Measurements from ENCODE around the gene SULF2. TPM values are rescaled to one million over a fixed set of nuclear protein-coding genes. Genes with fewer than 3 reads are reported as not detected.

The SULF2 gene
- total RNA-seq, 1 donor from 2014 or later = 72.9 TPM

GRCh38 chr20:47784599-47785310, 526 bp downstream of the SULF2 start:
- peak in 1 of 2 donors; percentile 58 for DNase-seq (ENCODE audit: low read depth in 2 of 2)

GRCh38 chr20:47783828-47784598, 1.3 kb downstream of the SULF2 start:
- no peak for DNase-seq (ENCODE audit: low read depth in 2 of 2)

- DNase-seq (ENCODE audit: low read depth in 2 of 2) = no peak
Observed at GRCh38 chr20:47782920-47783552, 2.2 kb downstream of the SULF2 start.

- no peak for DNase-seq (ENCODE audit: low read depth in 2 of 2)
Observed at GRCh38 chr20:47782076-47782475, 3.2 kb downstream of the SULF2 start.

GRCh38 chr20:47781632-47782031, 3.6 kb downstream of the SULF2 start:
- no peak for DNase-seq (ENCODE audit: low read depth in 2 of 2)

GRCh38 chr20:47780720-47781389, 4.4 kb downstream of the SULF2 start:
- no peak for DNase-seq (ENCODE audit: low read depth in 2 of 2)

- no peak for DNase-seq (ENCODE audit: low read depth in 2 of 2)
Observed at GRCh38 chr20:47778398-47779354, 6.6 kb downstream of the SULF2 start.

GRCh38 chr20:47777220-47777619, 8.1 kb downstream of the SULF2 start:
- no peak for DNase-seq (ENCODE audit: low read depth in 2 of 2)

GRCh38 chr20:47776639-47777038, 8.6 kb downstream of the SULF2 start:
- DNase-seq (ENCODE audit: low read depth in 2 of 2) = no peak

- DNase-seq (ENCODE audit: low read depth in 2 of 2) = no peak
Observed at GRCh38 chr20:47775841-47776240, 9.4 kb downstream of the SULF2 start.

- DNase-seq (ENCODE audit: low read depth in 2 of 2) = no peak
Observed at GRCh38 chr20:47775039-47775438, 10.2 kb downstream of the SULF2 start.

- DNase-seq (ENCODE audit: low read depth in 2 of 2) = peak; percentile 66 to 71
Observed at GRCh38 chr20:47774131-47774777, 11.0 kb downstream of the SULF2 start.

GRCh38 chr20:47773371-47773786, 11.9 kb downstream of the SULF2 start:
- DNase-seq (ENCODE audit: low read depth in 2 of 2) = peak; percentile 79 to 88

- no peak for DNase-seq (ENCODE audit: low read depth in 2 of 2)
Observed at GRCh38 chr20:47770935-47771334, 14.3 kb downstream of the SULF2 start.

- peak in 1 of 2 donors; percentile 49 for DNase-seq (ENCODE audit: low read depth in 2 of 2)
Observed at GRCh38 chr20:47768016-47768824, 17.1 kb downstream of the SULF2 start.

GRCh38 chr20:47765691-47766594, 19.3 kb downstream of the SULF2 start:
- peak in 1 of 2 donors; percentile 49 for DNase-seq (ENCODE audit: low read depth in 2 of 2)

GRCh38 chr20:47765271-47765670, 20.0 kb downstream of the SULF2 start:
- DNase-seq (ENCODE audit: low read depth in 2 of 2) = no peak

GRCh38 chr20:47764154-47764733, 21.0 kb downstream of the SULF2 start:
- DNase-seq (ENCODE audit: low read depth in 2 of 2) = no peak
